Stimulated activated CD4-positive, alpha-beta T cell treated with anti-CD3 and anti-CD28 coated beads, Interleukin-4, amount 100 ng/mL, for 1 hour (primary cell): ENCODE measurements around the gene CHDH.

Source experiments
- DNase-seq: peaks from one replicate; pipeline ENCODE4 v3.0.0-alpha.2; 2020

CHDH gene

DNA sequence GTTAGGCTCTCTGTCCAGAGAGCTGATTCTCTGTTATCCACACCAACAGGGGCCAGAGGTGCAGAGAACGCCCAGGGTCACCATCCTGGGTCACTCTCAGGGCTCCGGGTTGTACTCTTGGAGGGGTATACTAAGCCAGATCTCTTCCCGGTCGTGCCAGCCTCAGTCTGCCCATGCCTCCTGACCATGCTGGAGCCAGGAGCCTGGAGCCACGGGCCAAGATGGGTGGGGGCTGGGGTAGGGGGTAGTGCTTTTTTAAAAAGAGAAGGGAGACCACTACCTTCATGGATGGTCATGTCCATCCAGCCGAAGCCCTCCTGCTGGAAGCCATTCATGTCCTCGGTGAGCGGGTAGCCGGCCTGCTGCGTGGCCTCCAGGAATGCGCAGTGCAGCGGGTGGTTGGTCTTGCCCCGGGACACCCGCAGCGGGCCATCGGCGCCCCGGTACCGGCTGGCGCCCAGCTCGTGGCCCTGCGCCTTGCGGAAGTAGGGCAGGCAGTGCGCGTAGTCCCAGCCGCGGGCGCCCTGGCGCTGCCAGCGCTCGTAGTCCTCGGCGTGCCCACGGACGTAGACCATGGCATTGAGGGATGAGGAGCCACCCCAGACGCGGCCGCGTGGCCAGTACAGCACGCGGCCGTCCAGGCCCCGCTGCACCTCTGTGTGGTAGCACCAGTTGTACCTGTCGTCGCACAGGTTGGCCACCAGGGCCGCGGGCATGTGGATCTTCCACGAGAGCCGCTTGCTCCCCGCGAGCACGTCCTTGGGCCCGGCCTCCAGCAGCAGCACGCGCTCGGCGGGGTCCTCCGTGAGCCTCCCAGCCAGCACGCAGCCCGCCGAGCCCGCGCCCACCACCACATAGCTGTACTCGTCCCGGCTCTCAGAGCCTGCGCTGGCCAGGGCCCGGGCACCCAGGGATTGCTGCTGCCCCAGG is 22.9 kb downstream of the CHDH start:
- DNase-seq = no peak

DNA sequence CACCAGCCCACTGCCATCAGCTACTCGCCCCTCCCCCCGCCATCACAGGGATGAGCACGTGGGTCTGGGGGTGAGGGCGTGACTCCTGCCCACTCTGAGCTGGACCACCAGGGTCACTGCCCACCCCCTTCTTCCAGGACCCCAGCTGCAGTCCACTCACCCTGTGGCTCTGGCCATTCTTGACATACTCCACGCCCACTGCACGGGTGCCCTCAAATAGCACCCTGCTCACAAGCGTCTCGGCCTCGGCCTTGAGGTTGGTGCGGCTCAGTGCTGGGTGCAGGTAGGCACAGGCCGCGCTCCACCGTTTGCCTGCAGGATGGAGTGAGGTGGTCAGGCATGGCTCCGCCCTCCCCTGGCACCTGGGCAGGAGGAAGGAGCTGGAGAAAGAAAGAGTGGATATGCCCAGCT is 23.9 kb downstream of the CHDH start:
- no peak for DNase-seq

DNA sequence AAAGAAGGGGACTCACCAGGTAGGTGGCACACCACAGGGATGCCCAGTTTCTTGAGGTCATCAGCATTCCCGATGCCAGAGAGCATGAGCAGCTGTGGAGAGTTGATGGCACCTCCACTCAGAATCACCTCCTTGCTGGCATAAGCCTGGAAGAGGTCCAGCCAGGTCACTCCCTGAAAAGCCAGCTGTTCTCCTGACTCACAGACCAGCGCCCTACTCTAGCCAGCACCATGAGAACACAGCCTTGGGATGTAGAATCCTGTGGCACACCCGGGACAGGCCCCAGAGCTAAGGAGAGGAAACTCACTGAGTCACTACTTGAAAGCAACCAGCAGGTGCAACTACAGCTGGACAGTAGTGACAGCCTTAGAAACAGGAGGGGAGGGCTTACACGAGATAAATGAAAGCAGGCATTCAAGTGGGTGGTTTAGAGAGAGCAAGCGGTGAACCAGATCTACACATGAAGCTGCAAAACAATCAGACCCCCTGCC is 24.5 kb downstream of the CHDH start:
- DNase-seq = no peak

DNA sequence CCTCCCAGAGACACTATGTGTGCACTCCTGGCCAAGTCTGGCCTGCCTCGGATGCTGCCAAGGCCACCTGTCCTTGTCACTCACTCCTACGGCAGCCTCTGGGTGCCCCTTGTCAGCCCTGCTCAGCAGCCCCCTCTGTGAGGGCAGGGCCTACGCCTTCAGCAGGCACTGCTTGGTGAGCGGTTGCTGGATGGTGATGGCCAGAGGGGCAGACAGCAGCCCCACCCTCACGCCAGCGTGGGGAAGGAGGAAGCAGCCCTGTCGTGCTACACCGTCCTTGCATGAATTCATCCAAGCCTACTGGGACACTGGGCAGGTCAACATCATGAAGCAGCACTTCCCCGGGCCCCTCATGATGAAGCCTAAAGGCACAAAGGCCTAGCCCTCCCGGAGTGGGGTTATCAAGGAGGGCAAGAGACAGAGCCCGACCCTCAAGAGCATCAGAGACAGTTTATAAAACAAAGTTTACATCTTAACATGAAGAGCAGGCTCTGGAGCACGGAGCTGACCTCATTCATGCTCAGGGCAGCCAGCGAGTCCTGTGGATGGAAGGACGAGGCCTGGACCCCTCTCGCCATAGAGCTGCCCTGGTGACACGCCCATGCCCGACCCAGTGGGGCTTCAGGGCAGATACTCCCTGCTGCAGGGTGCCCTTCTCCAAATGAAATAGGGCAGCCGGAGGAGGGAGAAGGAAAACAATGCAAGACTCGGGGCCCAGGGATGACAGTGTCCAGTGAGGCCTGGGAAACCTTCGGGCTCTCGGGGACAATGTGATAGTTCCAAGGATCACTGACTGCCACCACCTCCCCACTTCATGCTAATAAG is 25.3 kb downstream of the CHDH start:
- no peak for DNase-seq

DNA sequence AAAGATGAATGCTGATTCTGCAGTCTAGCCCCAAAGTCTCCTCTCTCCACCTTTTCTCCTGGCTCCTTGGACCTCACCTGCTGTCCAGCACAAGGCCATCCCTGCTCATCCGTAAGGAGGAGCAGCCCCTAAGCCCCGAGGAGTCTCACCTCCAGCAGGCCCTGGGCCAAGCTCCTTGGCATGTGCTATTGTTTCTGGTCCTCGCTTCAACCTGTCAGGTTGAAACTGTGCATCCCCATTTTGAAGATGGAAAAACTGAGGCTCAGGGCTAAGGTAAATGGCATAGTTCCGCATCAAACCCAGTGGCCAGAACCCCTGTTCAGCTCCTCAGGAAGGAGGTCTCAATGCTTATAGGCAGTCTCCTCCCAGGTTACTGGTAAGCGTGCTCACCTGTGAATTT is 26.1 kb downstream of the CHDH start:
- no peak for DNase-seq

DNA sequence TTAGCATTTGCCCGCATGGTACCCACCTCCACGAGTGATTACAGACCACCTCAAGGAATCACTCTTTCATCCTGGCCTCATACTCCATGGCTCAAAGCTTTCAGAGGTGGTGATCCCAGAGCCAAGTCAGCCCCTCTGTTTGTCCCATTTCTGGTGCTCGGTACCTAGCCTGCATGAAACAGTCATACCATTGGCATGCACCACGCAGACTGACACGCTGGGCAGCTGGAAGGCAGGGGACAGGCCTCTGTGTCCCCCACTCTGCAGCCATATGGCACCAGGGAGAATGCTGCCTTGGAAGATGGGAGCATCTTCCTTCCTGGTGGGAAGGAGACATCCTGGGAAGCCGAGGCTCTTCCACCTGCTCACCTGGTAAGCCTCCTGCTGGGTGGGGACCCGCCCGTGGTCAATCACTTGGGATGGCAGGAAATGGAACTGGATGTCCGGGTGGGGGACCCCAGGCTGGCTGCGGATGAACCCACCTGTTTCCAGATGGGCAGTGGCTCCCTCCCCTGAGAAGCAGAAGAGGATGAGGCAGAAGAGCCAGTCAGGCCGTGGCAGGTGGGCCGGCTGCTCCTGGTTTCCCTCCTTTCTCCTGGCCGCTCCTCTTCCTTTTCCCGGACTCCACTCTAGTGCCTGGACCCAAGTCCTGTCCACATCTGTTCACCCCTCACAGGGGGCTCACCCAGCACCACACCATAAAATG is 26.9 kb downstream of the CHDH start:
- DNase-seq = no peak

DNA sequence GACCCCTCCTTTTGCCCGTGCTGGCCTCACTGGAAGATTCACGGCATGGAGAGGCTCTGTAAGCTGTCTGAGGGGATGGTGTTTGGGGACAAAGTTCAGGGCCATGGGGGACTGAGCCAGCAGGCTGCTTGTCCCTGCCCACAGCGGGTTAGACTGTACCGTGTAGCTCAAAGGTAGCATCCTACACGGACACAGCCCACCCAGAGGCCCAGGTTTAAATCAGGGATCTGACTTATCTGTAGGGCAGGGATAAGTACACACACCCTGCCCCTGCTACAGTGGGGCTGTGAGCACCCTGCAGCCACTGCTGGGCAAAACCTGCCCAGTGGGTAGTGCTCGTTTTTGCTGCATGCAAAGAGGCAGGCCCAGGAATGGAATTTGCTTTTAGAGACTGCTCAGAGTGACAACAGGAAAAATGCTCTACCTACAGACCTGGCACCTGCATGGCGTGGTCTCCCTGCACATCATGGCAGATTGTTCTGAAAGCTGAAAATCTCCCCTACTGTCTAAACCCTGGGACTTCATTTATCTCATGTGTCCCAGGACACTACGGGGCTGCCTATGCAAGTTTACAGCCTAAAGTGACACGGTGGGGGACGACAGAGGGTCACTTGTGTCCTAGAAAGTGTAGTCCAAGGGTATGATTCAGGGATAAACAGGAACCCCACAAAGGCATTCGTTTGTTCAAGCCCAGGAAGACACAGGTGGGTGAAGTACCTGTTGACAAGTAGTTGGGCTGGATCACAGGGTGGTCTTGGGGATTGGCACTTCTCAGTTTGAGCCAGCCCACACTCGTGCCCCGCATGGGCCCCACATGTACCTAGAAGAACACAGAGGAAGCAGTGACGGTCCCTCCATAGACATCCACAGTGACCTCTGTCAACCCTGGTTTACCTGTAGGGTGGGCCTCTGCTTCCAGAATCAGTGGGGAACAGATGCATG is 27.7 kb downstream of the CHDH start:
- no peak for DNase-seq

DNA sequence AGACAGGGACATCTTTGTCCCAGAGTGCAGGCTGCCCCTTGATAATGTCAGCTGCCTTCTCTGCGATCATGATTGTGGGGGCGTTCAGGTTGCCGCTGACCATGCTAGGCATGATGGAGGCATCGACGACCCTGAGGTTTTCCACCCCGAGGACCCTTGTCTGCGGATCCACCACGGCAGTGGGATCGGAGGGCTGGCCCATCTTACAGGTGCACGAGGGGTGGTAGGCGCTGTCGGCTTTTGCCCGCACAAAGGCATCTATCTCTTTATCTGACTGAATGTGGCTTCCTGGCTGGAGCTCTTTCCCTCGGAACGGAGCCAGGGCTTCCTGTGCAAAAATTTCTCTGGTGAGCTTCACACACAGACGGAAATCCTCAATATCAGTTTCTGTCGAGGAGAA is 28.4 kb downstream of the CHDH start:
- no peak for DNase-seq

DNA sequence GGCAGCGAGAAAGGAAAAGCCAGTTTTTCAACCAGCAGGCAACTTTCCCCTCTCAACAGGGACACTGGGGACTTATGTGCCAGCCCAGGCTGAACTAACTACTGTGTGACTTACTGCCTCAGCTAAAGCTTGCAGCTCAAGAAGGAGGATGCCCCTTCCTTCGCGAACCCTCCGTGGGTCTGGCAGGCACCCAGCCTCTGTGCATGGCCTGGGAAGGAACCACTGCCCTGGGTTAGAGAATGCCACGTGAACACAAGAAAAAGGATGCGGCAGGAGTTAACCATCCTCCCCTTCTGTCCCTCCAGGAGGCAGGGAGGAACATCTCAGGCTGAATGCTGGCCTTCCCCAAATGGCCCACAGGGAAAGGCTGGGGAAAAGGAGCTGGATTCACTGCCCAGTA is 29.0 kb downstream of the CHDH start:
- DNase-seq = no peak

DNA sequence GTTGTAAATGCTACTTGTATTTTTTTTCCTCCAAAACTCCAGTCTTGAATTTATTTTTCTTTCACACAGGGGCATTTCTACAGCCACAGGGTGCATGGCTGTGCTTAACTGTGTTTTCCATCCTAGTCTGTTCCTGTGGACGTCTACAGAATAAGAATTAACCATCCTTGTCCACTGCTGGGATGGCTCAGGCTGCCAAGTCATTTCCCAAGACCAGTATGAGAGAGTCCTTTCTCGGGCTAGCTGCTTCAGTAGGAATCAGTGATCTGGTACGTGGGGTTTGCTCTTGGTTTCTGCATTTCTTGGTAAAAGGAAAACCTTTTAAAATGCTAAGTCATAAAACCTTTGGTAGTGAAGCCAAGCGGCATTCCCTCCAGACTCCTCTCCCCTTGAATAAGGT is 29.8 kb downstream of the CHDH start:
- no peak for DNase-seq

DNA sequence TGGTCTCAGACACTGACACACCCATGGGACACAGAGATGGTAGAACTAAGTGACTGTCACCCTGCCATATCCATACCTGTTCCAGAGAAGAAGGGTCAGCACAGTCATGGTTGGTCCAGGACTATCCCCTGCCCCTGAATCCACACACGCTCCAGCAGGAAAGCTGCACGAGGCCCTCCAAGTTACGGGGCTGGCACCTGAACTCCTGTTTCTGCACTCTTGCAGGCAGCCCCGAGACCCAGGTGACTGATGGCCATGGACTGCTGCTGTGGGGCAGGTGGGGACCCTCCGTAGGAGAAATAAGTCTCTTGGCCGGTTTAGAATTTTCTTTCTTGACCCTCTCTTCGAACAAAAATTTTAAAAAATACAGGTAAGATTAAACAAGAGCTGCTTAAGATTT is 30.6 kb downstream of the CHDH start:
- DNase-seq = no peak

DNA sequence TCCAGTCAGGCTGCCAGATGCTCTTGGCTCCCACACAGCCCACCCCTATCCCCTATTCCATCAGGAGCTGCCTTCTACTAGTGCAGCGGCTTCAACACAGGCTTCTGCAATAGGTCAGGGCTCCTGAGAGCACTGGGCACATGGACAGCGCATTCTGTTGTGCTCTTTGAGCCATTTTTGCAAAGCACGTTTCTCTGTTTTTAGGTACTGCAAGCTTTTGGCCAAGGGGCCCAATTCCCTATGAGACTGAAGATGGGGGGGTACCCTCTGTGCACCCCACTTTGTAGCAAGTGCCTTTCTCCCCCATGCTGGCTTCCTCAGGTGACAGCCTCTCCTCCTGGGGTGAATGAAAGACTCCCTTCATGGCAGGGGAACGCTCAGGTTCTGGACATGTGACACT is 31.2 kb downstream of the CHDH start:
- DNase-seq = no peak

DNA sequence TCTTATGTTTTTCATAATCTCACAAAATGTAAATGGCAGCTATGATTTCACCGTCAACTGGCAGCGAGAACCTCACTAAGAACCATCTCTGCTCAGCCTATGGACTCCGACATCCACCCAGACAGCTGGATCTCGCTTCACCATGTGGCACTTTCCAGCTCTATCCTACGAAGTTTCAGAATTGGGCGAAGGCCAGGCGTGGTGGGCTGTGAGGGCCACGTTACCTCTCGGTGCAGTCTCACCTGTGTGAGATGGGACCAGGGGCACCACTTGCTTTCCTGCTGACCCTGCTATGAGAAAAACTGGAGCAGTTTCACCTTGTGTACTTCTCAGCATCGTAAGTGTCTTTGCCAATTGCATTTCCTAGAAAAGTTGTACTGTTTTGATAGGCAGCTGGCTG is 32.3 kb downstream of the CHDH start:
- no peak for DNase-seq

DNA sequence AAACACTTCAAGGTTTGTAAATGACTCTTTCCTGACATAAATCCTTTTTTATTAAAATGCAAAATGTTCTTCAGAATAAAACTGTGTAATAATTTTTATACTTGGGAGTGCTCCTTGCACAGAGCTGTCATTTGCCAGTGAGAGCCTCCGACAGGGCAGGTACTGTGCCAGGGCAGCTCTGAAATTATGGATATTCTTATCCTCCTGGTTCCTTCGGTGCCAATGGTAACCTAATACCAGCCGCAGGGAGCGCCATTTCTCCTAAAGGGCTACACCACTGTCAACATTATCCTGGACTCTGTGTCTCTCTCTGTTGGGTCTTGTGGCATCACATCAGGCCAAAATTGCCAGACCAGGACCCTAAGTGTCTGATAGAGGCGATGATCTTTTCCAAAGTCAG is 33.0 kb downstream of the CHDH start:
- no peak for DNase-seq

DNA sequence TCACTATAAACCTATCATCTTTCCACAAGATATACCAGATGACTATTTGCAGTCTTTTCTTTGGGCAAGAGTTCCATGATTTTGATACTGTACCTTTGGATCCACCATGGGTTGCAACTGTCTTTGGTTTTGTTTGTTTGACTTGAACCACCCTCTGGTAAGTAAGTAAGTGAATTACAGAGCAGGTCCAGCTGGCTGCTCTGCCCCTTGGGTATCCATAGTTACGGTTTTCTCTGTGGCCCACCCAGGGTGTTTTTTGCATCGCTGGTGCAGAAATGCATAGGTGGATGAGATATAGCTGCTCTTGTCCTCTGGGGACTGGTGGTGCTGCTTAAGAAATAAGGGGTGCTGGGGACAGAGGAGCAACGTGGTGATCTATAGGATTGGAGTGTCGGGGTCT is 33.8 kb downstream of the CHDH start:
- no peak for DNase-seq

DNA sequence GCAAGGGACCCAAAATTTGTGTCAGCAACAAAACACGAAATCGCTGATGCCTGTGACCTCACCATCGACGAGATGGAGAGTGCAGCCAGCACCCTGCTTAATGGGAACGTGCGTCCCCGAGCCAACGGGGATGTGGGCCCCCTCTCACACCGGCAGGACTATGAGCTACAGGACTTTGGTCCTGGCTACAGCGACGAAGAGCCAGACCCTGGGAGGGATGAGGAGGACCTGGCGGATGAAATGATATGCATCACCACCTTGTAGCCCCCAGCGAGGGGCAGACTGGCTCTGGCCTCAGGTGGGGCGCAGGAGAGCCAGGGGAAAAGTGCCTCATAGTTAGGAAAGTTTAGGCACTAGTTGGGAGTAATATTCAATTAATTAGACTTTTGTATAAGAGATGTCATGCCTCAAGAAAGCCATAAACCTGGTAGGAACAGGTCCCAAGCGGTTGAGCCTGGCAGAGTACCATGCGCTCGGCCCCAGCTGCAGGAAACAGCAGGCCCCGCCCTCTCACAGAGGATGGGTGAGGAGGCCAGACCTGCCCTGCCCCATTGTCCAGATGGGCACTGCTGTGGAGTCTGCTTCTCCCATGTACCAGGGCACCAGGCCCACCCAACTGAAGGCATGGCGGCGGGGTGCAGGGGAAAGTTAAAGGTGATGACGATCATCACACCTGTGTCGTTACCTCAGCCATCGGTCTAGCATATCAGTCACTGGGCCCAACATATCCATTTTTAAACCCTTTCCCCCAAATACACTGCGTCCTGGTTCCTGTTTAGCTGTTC is 34.9 kb downstream of the CHDH start:
- DNase-seq = no peak

DNA sequence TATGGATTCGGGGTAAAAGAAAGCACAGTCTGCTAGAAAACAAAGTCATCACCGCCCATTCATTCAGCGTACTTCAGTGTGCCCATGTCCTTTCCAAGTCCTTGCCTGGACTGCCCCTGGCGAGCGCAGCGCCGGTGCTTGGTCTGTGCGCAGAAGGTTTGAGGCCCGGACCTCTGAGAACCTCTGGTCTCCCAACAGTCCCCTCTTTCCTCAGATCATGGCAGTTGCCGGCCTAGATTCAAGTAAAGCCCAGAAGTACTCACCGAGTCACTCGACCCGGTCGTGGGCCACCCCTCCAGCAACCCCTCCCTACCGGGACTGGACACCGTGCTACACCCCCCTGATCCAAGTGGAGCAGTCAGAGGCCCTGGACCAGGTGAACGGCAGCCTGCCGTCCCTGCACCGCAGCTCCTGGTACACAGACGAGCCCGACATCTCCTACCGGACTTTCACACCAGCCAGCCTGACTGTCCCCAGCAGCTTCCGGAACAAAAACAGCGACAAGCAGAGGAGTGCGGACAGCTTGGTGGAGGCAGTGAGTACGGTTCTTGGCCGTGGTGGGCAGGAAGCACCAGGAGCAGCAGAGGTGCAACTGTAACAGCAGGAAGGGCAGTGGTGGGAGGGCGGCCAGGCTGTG is 36.3 kb downstream of the CHDH start:
- no peak for DNase-seq

DNA sequence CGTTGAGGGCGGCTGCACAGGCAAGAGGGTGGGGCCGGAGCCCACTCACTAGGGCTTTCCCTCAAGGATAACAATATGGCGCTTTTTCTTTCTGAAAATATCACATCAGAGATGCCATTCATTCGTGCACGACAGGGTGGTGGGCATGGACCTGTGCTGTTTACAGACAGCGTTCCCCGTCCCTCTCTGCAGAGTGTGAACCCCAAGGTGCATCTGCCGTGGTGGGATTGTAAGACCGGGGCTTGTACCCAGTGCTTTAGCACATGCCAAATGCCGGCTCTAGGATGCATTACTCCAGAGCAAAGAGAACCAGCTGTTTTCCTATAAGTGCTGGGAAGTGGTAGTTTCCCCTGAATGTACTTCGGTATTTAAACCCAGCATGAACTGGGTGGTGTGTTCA is 37.0 kb downstream of the CHDH start:
- DNase-seq = no peak

DNA sequence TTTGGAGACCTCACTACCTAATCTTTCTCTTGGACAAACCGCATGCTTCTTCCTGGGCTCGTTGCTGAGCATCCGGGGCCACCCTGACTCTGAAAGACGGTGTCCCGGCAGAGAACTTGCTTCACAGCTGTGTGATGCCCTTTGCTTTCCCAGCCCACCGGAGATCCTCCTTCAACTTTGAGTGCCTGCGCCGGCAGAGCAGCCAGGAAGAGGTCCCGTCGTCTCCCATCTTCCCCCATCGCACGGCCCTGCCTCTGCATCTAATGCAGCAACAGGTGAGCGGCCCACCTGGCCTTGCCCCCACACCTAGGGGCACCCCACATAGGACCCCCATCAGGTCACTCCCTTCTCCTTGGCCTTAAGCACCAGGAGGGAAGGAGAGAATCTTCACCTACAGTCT is 37.7 kb downstream of the CHDH start:
- DNase-seq = no peak

DNA sequence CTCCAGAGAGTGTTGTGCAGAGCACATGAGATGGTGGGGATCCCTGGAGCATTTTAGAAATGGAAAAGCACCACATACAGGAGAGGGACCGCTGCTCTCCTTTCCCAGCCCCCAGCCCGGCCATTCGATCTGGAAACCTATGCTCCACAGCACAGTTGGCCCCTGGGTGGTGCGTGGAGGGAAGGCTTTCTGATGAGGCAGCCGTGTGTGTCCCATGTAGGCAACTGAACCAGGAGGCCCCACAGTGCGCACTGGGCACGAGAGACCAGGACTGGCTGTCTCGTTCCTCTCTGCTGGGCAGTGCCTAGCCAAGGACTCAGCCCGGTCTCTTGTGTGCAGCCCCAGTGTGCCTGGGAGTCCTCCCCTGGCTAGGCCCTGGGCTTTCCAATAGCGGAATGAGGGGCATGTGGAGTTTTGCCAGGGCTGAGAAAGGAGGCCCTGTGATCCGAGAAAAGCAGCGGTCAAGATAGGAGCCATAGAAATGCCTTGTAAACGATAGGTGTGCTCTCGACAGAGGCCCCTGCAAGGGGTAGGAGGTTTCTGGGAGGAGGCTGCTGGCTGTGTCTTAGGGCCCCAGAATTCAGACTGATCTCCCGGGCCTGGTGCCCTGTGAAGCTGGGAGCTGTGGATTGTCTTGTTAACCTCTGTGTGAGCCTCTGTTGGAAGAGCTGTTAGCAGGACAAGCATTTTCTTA is 39.0 kb downstream of the CHDH start:
- DNase-seq = no peak
